ENCODE results near the gene OR2Z1.
"Not testable (repeated sequence)": the region's sequence is repeated elsewhere in the genome, so short reads cannot be mapped to it uniquely, and the experiment has no call there.

OR2Z1 gene

GRCh38 chr19:8702350-8702749 is 19.1 kb upstream of the OR2Z1 start:
- no peak for FAIRE-seq
- peak; percentile 21 for DNase-seq (ENCODE audit: low spot score)

- no peak for FAIRE-seq
- no peak for DNase-seq (ENCODE audit: low spot score)
These were observed 18.2 kb upstream of the OR2Z1 start for GRCh38 chr19:8703223-8703622.

GRCh38 chr19:8705304-8705703 is 16.1 kb upstream of the OR2Z1 start:
- not testable (repeated sequence) for DNase-seq (ENCODE audit: low spot score); FAIRE-seq

- DNase-seq (ENCODE audit: low spot score): no peak
- FAIRE-seq: no peak
These were observed 15.7 kb upstream of the OR2Z1 start for GRCh38 chr19:8705742-8706141.

GRCh38 chr19:8710337-8710736 is 11.1 kb upstream of the OR2Z1 start:
- FAIRE-seq; DNase-seq (ENCODE audit: low spot score): not testable (repeated sequence)

GRCh38 chr19:8722032-8722431 is 598 bp downstream of the OR2Z1 start:
- no peak for DNase-seq (ENCODE audit: low spot score)

GRCh38 chr19:8724276-8724675 is 2.8 kb downstream of the OR2Z1 start:
- FAIRE-seq (no peak), DNase-seq (ENCODE audit: low spot score) (no peak)

More at GRCh38 chr19:8722032-8722431, 598 bp downstream of the OR2Z1 start:
- FAIRE-seq: no peak

- no peak for DNase-seq (ENCODE audit: low spot score)
- no peak for FAIRE-seq
These were observed 10.2 kb downstream of the OR2Z1 start for GRCh38 chr19:8731428-8732169.

GRCh38 chr19:8738377-8738776 is 16.9 kb downstream of the OR2Z1 start:
- FAIRE-seq (no peak), DNase-seq (ENCODE audit: low spot score) (no peak)

- DNase-seq (ENCODE audit: low spot score); FAIRE-seq: not testable (repeated sequence)
These were observed 18.0 kb downstream of the OR2Z1 start for GRCh38 chr19:8739291-8740065.

GRCh38 chr19:8767257-8767656 is 45.8 kb downstream of the OR2Z1 start:
- FAIRE-seq: not testable (repeated sequence)

GRCh38 chr19:8769265-8769664 is 47.8 kb downstream of the OR2Z1 start:
- not testable (repeated sequence) for FAIRE-seq; DNase-seq (ENCODE audit: low spot score)

More at GRCh38 chr19:8767257-8767656, 45.8 kb downstream of the OR2Z1 start:
- not testable (repeated sequence) for DNase-seq (ENCODE audit: low spot score)

GRCh38 chr19:8773587-8773986 is 52.2 kb downstream of the OR2Z1 start:
- not testable (repeated sequence) for DNase-seq (ENCODE audit: low spot score); FAIRE-seq
